Stimulated activated CD4-positive, alpha-beta T cell treated with anti-CD3 and anti-CD28 coated beads, Interleukin-12 subunit alpha, Interleukin-12 subunit beta, amount 100 ng/mL, for 48 hours (primary cell): Measurements from ENCODE around the gene RSF1.

Experiments
- DNase-seq, 3 donors: peaks; one replicate each; pipeline ENCODE4 v3.0.0-alpha.2; 2020; ENCODE audit warnings: low read depth in 2 of 3, low spot score in 1 of 3

RSF1 gene

GRCh38 chr11:77813256-77813655 lies 7.3 kb downstream of the RSF1 start:
- no peak for DNase-seq

GRCh38 chr11:77806993-77807392 lies 13.5 kb downstream of the RSF1 start:
- DNase-seq = no peak

- no peak for DNase-seq
Measured at GRCh38 chr11:77806415-77806814, 14.1 kb downstream of the RSF1 start.

GRCh38 chr11:77801477-77801876 lies 19.0 kb downstream of the RSF1 start:
- DNase-seq = no peak

GRCh38 chr11:77800449-77800848 lies 20.1 kb downstream of the RSF1 start:
- DNase-seq = no peak

GRCh38 chr11:77799338-77799737 lies 21.2 kb downstream of the RSF1 start:
- no peak for DNase-seq

GRCh38 chr11:77793972-77794371 lies 26.6 kb downstream of the RSF1 start:
- DNase-seq = no peak

- DNase-seq = no peak
Measured at GRCh38 chr11:77791301-77791700, 29.2 kb downstream of the RSF1 start.

GRCh38 chr11:77789731-77790476 lies 30.6 kb downstream of the RSF1 start:
- no peak for DNase-seq

- no peak for DNase-seq
Measured at GRCh38 chr11:77789061-77789730, 31.3 kb downstream of the RSF1 start.

GRCh38 chr11:77784572-77784971 lies 36.0 kb downstream of the RSF1 start:
- no peak for DNase-seq

GRCh38 chr11:77783025-77783424 lies 37.5 kb downstream of the RSF1 start:
- DNase-seq = no peak

GRCh38 chr11:77779935-77780334 lies 40.6 kb downstream of the RSF1 start:
- DNase-seq = no peak

GRCh38 chr11:77778549-77778948 lies 42.0 kb downstream of the RSF1 start:
- no peak for DNase-seq

GRCh38 chr11:77778118-77778517 lies 42.4 kb downstream of the RSF1 start:
- DNase-seq = no peak

GRCh38 chr11:77776455-77776854 lies 44.1 kb downstream of the RSF1 start:
- DNase-seq = no peak

- DNase-seq = no peak
Measured at GRCh38 chr11:77775936-77776335, 44.6 kb downstream of the RSF1 start.

GRCh38 chr11:77771135-77771534 lies 49.4 kb downstream of the RSF1 start:
- no peak for DNase-seq

- no peak for DNase-seq
Measured at GRCh38 chr11:77770629-77771028, 49.9 kb downstream of the RSF1 start.

- DNase-seq = no peak
Measured at GRCh38 chr11:77762426-77762825, 58.1 kb downstream of the RSF1 start.

- DNase-seq = no peak
Measured at GRCh38 chr11:77761491-77761890, 59.0 kb downstream of the RSF1 start.

- no peak for DNase-seq
Measured at GRCh38 chr11:77758331-77758730, 62.2 kb downstream of the RSF1 start.

- no peak for DNase-seq
Measured at GRCh38 chr11:77753230-77753629, 67.3 kb downstream of the RSF1 start.
